Measurements from ENCODE around the gene PKP1.

PKP1 gene

DNA sequence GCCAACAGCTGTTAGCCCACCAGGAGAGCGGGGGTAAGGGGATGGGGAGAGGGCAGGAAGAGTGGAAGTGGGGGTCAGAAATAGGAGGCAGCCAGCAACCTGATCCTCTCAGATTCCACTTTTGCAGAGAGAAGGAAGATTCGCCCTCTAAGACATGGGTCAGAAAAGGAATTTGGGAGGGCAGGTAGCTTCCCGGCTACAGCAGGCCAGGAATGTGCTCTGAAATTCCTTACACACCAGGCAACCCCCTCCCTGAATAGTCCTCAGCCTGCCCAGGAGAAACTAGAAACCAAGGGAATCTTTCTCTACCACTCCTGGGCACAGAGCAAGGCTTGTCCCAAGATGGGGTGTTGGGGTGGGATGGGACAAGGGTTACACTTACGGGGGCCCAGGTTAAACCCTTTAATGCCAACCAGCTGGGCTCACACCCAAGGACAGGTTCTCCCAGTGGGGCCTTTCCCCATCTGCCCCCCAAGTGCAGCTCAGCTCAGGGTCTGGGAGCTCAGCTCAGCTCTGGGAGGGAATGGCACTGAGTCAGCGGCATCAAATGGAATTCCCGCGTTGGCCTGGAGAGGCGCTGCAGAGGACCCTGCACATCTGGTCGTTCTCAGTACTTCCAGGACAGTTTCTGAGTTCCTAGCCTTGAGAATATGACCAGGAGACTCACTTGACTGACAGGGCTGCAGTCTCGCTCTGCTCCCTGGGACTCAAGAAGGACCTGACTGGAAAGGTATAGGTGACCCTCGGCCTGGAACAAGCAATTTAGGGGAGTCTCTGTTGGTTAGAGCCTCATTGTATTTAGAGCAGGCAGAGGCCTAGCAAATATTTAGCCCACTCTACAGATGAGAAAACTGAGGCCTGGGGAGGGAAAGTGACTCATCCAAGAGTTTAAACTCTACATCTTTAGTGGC is 93.4 kb downstream of the PKP1 start:
- no peak for DNase-seq

DNA sequence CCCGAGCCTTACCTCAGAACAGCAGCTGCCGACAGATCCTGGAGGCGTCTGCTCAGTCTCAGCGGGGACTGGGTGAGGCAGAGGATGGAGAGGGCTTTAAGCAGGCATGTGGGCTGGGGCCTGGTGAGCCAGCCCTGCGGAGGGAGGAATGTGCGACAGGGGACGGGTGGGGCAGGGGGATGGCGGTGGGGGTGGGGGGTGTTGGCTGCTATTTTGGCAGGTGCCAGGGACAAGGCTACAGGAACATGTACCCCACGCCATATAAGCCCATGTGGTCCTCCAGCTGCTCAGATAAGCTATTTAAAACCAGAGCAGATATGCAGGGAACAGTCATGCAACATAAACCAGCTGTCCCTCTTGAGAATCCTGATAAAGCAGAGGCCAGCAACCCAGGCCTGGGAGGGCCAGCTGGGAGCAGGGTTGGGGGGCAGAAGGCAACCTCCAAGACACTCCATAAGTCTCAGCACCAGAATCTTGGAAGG is 94.3 kb downstream of the PKP1 start, which contains the start of gene TNNT2:
TSS of gene TNNT2 (minus strand) at position 70 of the 482 bp plus-strand sequence. CDS start 4,426 bp downstream, outside the sequence.
- no peak for DNase-seq

DNA sequence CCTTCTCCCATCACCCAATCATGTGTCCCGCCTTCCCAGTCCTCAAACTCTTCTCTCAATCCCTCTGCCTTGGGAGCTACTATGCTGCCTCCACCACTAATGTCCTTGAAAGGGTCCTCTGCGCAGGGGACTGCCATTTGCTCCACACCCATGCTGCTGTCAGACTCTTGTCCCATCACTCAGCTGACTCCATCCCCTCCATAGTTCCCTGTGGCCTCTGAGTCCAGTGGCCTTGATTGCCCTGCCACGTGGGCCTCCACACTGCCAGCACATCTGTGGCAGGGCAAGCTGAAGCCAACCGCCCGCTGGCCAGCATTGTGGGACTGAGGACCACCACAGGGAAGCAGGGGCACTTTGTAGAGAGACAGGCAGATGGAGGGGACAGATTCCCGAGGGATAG is 95.5 kb downstream of the PKP1 start:
- DNase-seq = no peak

- DNase-seq = no peak
Measured at GRCh38 chr1:201379733-201380242, 96.5 kb downstream of the PKP1 start.

GRCh38 chr1:201381130-201381529 is 97.8 kb downstream of the PKP1 start:
- DNase-seq = no peak
